HUES6 (cell line): ENCODE data around the gene XXYLT1.
"Not testable (repeated sequence)": the region's sequence is repeated elsewhere in the genome, so short reads cannot be mapped to it uniquely, and the experiment has no call there.

ENCODE experiments used
- H3K27ac ChIP-seq: 2 replicates; pipeline ENCODE4 v1.7.0; 2013; ENCODE audit warnings: low read depth, mild to moderate bottlenecking, low read length, inconsistent platforms
- H3K27me3 ChIP-seq: 2 replicates; pipeline ENCODE4 v1.6.1; 2013; ENCODE audit warnings: low read length; ENCODE audit not compliant: control insufficient read depth, insufficient read depth
- H3K36me3 ChIP-seq: 2 replicates; pipeline ENCODE4 v1.6.1; 2013; ENCODE audit warnings: low read length; ENCODE audit not compliant: control insufficient read depth, insufficient read depth
- H3K4me1 ChIP-seq: 2 replicates; pipeline ENCODE4 v1.6.1; 2013; ENCODE audit warnings: low read length; ENCODE audit not compliant: control insufficient read depth, insufficient read depth
- H3K4me3 ChIP-seq: 2 replicates; pipeline ENCODE4 v1.5.1; 2013; ENCODE audit warnings: low read depth, low read length
- H3K9ac ChIP-seq: one replicate; pipeline ENCODE4 v1.6.1; 2013; ENCODE audit warnings: mild to moderate bottlenecking, low read length
- H3K9me3 ChIP-seq: 2 replicates; pipeline ENCODE4 v1.6.1; 2013; ENCODE audit warnings: low read depth, low read length; ENCODE audit not compliant: control insufficient read depth, insufficient read depth

The XXYLT1 gene

DNA sequence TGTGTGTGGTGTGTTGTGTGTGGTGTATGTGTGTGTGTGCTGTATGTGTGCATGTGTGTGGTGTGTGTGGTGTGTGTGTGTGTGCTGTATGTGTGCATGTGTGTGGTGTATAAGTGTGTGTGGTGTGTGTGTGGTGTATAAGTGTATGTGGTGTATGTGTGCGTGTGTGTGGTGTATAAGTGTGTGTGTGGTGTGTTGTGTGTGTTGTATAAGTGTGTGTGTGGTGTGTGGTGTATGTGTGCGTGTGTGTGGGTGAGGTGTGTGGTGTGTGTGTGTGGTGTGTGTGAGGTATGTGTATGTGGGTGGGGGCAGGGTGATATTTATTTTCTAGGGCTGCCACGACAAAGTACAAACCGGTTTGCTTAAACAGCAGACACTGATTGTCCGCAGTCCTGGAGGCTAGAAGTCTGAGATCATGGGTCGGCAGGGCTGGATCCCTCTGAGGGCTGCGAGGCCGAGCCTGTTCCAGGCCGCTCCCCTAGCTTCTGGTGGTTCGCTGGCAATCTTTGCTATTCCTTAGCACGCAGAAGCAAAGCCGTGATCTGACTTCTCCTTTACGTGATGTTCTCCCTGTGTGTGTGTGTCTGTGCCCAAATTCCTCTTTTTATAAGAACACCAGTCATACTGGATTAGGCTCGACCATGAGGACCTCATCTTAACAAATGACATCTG lies 160.2 kb downstream of the XXYLT1 start:
- no peak overlapping the region for H3K9ac ChIP-seq
- peaks cover 4% of the 10 kb centered on the region; the same call in 1 of the 2 replicates for H3K36me3 ChIP-seq
- H3K4me3 ChIP-seq: no peak overlapping the region
- no peaks in the 10 kb centered on the region for H3K27me3 ChIP-seq
- H3K4me1 ChIP-seq: peaks cover 11% of the 10 kb centered on the region
- no peak overlapping the region for H3K27ac ChIP-seq
- no peaks in the 10 kb centered on the region for H3K9me3 ChIP-seq

DNA sequence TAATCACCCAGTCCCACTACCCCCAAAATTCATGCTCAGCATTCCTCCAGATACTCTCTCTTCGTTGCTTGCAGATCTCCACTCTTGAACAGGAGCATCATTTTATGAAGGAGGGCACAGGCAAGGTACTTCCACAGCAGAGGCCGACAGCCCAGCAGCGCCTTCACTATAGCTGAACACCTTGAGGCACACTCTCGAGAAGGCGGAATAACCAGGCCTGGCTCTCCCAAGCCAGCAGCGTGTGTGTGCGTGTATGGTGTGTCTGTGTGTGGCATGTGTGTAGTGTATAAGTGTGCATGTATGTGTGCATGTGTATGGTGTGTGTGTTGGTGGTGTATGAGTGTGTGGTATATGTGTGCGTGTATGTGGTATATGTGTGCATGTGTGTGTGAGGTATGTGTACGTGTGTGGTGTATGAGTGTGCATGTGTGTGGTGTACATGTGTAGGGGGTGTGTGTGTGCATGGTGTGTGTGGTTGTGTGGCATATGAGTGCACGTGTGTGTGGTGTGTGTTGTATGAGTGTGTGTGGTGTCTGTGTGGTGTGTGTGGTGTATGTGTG lies 161.8 kb downstream of the XXYLT1 start:
- Histone ChIP-seq H3K4me1 (peaks cover 16% of the 10 kb centered on the region), H3K9ac (no peak overlapping the region), H3K27ac (no peak overlapping the region), H3K36me3 (peaks cover 4% of the 10 kb centered on the region; the same call in 1 of the 2 replicates), H3K4me3 (no peak overlapping the region), H3K27me3 (no peaks in the 10 kb centered on the region), H3K9me3 (no peaks in the 10 kb centered on the region)

DNA sequence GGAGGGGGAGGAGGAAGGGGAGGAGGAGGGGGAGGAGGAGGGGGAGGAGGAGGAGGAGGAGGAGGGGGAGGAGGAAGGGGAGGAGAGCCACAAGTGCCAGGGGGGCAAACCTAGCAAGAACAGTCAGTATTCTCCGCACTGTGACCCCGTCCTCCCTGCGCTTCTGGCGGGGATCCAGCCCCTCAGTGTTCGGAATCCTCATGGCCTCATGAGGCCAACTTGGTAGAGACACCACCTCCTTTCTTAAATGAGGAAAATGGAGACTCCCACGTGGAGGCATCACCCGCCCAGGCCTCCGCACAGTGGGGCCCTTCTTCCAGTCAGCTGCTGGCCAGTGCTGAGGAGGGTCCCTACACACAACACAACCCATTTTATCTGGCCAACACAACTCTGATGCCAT lies 163.4 kb downstream of the XXYLT1 start:
- no peaks in the 10 kb centered on the region for H3K27me3 ChIP-seq
- H3K9me3 ChIP-seq: no peaks in the 10 kb centered on the region
- H3K4me1 ChIP-seq: peaks cover 26% of the 10 kb centered on the region
- no peak overlapping the region for H3K9ac ChIP-seq
- no peak overlapping the region for H3K27ac ChIP-seq
- H3K36me3 ChIP-seq: peaks cover 4% of the 10 kb centered on the region; the same call in 1 of the 2 replicates
- H3K4me3 ChIP-seq: no peak overlapping the region

DNA sequence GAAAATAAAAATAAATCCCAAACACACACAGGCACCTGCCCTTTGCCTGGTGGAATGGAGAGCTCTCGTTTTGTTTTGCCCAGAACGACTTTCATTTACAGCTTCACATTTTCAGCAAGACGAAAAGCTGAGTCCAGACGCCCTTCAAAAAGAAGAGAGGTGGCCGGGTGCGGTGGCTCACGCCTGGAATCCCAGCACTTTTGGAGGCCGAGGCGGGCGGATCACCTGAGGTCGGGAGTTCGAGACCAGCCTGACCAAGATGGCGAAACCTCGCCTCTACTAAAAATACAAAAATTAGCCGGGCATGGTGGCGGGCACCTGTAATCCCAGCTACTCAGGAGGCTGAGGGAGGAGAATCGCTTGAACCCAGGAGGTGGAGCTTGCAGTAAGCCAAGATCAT lies 163.9 kb downstream of the XXYLT1 start:
- not testable (repeated sequence) for H3K27ac ChIP-seq, H3K27me3 ChIP-seq, H3K9me3 ChIP-seq, H3K36me3 ChIP-seq, H3K9ac ChIP-seq, H3K4me3 ChIP-seq
- peaks cover 26% of the 10 kb centered on the region for H3K4me1 ChIP-seq

DNA sequence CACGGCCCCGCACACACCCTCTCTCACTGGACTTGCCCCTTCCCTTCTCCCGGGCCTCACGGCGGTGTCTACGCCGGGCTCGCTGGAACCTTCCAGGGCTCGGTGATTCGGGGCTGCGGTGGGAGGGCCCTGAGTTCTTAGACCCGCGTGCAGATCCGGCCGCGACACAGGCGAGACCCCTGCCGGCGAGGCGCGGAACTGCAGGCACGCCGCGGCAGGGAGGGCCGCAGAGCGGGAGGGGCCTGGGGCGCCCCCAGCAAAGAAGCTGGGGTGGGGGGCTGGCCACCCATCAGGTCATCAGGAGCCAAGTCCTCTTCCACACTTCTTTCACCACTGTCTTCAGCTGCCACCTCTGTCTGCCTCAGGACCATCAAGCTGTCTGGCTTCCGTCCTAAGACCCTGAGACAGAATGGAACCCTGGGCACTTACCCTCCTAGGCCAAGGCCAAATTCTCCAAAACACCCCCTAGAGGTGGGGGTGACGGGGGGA lies 164.5 kb downstream of the XXYLT1 start:
- H3K27me3 ChIP-seq: no peaks in the 10 kb centered on the region
- no peak overlapping the region for H3K27ac ChIP-seq
- peak overlapping the region; percentile 18; the same call in 1 of the 2 replicates for H3K4me3 ChIP-seq
- peaks cover 4% of the 10 kb centered on the region; the same call in 1 of the 2 replicates for H3K36me3 ChIP-seq
- no peaks in the 10 kb centered on the region for H3K9me3 ChIP-seq
- H3K9ac ChIP-seq: peak overlapping the region; percentile 13
- peaks cover 26% of the 10 kb centered on the region for H3K4me1 ChIP-seq

DNA sequence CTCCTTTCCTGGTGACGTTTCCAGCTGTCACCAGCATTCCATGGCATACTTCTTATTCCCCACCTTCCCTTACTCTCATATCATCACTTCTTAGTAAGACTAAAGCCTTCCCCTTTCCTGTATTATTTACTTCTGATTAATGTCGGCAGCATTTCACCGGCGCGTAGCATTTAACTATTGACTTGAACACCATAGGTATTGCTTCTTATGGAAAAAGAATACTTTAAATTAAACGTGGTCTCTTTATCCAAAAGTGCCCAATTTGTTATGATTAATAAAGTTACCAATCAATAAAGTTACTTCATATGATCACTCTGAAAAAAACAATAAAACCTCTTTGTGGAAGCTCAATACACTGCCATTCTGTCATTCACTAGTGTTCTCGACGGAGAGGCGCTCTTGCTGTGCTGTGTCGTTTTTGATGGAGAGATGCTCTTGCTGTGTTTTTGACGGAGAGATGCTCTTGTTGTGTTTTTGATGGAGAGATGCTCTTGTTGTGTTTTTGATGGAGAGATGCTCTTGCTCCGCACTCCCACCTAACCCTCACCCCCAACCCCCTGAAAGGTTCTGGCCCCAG lies 165.0 kb downstream of the XXYLT1 start:
- Histone ChIP-seq H3K27me3 (no peaks in the 10 kb centered on the region), H3K36me3 (peaks cover 4% of the 10 kb centered on the region; the same call in 1 of the 2 replicates), H3K4me1 (peaks cover 26% of the 10 kb centered on the region), H3K27ac (no peak overlapping the region), H3K9me3 (no peaks in the 10 kb centered on the region), H3K4me3 (peak overlapping the region; percentile 18; the same call in 1 of the 2 replicates), H3K9ac (peak overlapping the region; percentile 13)

DNA sequence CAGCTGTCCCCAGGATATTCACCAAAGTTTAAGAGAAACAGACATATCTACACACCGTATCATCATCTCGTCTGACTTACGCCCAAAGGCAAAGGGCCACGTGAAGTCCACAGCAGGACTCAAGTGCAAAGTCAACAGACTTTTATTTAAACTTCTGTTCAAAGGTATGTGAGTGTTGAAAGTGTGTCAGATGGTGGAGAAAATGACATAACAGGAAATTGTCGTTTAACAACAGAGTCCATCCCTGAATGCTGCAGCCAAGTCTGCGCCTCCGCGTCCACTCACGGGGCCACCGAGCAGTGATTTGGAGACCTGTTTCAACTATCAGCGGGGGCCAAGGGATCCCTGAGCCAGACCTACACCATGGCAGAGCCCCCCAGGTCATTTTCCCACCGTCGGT lies 165.6 kb downstream of the XXYLT1 start:
- Histone ChIP-seq H3K27ac (no peak overlapping the region), H3K4me3 (no peak overlapping the region), H3K4me1 (peaks cover 26% of the 10 kb centered on the region), H3K9ac (no peak overlapping the region), H3K27me3 (no peaks in the 10 kb centered on the region), H3K9me3 (no peaks in the 10 kb centered on the region), H3K36me3 (peaks cover 4% of the 10 kb centered on the region; the same call in 1 of the 2 replicates)

DNA sequence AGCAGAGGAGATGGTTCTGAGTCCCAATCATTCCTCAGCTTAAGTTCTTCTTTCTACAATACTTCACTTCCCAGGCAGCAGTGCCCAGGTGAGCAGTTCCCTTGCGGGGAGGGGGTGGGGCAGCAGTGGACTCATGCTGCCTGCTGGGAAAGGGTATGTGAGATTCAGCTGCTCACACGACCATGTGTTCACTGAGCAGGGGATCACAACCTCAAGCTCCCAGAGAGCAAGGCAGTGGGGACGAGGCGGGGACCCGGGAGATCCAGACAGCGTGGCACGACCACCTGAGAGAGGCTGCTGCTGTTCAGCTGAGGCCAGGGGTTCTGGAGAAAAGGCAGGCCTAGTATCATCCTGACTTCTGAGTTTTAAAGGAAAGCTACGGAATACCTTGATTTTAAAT lies 166.6 kb downstream of the XXYLT1 start:
- Histone ChIP-seq H3K9me3 (no peaks in the 10 kb centered on the region), H3K27me3 (no peaks in the 10 kb centered on the region), H3K4me1 (peaks cover 26% of the 10 kb centered on the region), H3K27ac (no peak overlapping the region), H3K36me3 (peaks cover 2% of the 10 kb centered on the region; the same call in 1 of the 2 replicates), H3K4me3 (no peak overlapping the region), H3K9ac (no peak overlapping the region)

DNA sequence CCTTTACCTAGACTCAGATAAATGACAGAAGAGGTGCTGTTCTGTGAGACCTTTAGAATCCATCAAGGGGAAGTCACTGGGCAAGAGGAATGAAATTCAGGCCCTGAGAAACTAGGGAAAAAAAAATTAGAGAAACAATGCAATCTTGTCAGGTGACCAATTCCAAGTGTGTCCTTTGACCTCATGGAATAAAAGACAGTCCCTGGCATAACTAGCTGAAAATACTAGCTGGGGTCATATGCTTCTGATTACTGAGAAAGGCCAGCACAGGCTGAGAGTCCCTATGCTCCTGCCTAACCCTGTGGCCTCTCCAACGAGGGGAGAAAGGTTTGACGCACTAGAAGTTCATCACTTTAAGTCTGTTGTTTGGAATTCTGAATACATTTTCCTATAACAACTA lies 167.3 kb downstream of the XXYLT1 start:
- no peak overlapping the region for H3K9ac ChIP-seq
- H3K9me3 ChIP-seq: no peaks in the 10 kb centered on the region
- H3K27me3 ChIP-seq: no peaks in the 10 kb centered on the region
- no peak overlapping the region for H3K27ac ChIP-seq
- H3K4me1 ChIP-seq: peaks cover 26% of the 10 kb centered on the region
- no peaks in the 10 kb centered on the region for H3K36me3 ChIP-seq
- H3K4me3 ChIP-seq: no peak overlapping the region

DNA sequence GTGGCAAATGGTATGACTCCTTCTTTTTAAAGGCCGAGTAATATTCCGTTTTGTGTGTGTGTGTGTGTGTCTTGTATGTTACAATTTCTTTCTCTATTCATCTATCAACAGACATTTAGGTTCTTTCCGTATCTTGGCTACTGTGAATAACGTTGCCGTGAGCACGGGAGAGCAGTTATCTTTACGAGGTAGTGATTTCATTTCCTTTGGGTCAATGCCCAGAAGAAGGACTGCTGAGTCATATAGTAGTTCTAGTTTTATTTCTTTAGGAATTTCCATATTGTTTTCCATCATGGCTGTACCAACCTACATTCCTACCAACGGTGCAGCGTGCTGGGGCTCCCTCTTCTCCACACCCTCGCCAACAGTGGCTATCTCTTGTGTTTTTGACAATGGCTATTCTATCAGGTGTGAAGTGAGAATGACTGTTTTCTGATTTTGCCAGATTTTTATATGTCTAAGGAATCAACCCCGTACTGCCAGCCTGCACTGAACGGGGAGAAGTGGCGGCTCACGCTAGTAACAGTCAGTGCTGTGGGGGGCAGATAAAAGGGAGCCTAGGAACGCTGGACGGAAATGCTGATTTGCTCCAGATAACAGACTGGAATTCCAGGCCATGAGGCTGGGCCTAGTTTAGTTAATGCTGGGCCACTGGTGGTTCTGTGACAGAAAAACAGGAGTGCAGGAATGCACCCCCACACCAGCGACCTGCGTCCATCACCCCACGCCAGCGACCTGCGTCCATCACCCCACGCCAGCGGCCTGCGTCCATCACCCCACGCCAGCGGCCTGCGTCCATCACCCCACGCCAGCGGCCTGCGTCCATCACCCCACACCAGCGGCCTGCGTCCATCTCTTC lies 168.1 kb downstream of the XXYLT1 start:
- no peaks in the 10 kb centered on the region for H3K9me3 ChIP-seq
- peaks cover 26% of the 10 kb centered on the region for H3K4me1 ChIP-seq
- no peak overlapping the region for H3K9ac ChIP-seq
- no peaks in the 10 kb centered on the region for H3K36me3 ChIP-seq
- no peaks in the 10 kb centered on the region for H3K27me3 ChIP-seq
- H3K27ac ChIP-seq: no peak overlapping the region
- H3K4me3 ChIP-seq: no peak overlapping the region
